Measurements from ENCODE around the gene APOM. TPM values are rescaled to one million over a fixed set of nuclear protein-coding genes. Genes with fewer than 3 reads are reported as not detected.
A peak's percentile ranks its signal among the peaks of the same experiment; 100 is the strongest.

The APOM gene
- total and polyA plus RNA-seq, 11 donors, result 0.54 to 6.6 (median 1.8) TPM

DNA sequence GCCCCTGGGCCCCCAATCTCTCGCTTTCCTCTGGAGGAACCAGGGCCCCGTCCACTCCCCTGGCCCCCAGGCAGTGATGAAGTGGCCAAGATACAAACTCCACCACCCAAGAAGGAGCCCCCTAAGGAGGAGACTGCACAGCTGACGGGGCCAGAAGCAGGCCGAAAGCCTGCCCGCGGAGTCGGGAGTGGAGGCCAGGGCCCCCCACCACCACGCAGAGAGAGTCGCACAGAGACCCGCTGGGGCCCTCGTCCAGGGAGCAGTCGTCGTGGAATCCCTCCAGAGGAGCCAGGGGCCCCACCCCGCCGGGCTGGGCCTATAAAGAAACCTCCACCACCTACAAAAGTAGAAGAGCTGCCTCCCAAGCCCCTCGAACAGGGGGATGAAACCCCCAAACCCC lies 24.5 kb upstream of the APOM start:
- peak in 2 of 4 donors; percentile 7 to 11 for ATAC-seq
- 81 to 89% (median 86%) methylated on average over 15 to 16 of the region's 16 CpGs for WGBS, 4 donors
- no peak for TF ChIP-seq POLR2A (IDR thresholded peaks at IDR 0.05)

DNA sequence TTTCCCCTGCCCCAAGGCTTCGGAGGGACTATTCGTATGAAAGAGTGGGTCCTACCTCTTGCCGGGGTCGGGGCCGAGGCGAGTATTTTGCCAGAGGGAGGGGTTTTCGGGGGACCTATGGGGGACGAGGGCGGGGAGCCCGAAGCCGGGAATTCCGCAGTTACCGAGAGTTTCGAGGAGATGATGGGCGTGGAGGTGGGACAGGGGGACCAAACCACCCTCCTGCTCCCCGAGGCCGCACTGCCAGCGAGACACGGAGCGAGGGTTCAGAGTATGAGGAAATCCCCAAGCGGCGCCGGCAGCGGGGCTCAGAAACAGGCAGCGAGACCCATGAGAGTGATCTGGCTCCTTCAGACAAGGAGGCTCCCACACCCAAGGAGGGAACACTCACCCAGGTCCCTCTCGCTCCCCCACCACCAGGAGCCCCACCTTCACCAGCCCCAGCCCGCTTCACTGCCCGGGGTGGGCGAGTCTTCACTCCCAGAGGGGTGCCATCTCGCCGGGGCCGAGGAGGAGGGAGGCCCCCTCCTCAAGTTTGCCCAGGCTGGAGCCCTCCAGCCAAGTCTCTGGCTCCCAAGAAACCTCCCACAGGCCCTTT lies 23.9 kb upstream of the APOM start:
- 88 to 91% (median 90%) methylated on average over 27 to 32 of the region's 32 CpGs for WGBS, 4 donors
- no peak overlapping the region for H3K27ac ChIP-seq
- intact Hi-C loops (cut with DNase I), result no loop called here
- ATAC-seq, result peak in 3 of 4 donors; percentile 10 to 20 (median 18)
- peaks cover 0 to 4% (median 0%) of the 10 kb centered on the region in 12 donors for H3K4me1 ChIP-seq
- DNase-seq, result no peak
- peaks cover 5 to 100% (median 100%) of the 10 kb centered on the region in 9 donors for H3K36me3 ChIP-seq
- H3K27me3 ChIP-seq, result no peaks in the 10 kb centered on the region
- no peaks in the 10 kb centered on the region for H3K9me3 ChIP-seq
- no peak for TF ChIP-seq POLR2A (IDR thresholded peaks at IDR 0.05)
- TF ChIP-seq, protein P1, sequence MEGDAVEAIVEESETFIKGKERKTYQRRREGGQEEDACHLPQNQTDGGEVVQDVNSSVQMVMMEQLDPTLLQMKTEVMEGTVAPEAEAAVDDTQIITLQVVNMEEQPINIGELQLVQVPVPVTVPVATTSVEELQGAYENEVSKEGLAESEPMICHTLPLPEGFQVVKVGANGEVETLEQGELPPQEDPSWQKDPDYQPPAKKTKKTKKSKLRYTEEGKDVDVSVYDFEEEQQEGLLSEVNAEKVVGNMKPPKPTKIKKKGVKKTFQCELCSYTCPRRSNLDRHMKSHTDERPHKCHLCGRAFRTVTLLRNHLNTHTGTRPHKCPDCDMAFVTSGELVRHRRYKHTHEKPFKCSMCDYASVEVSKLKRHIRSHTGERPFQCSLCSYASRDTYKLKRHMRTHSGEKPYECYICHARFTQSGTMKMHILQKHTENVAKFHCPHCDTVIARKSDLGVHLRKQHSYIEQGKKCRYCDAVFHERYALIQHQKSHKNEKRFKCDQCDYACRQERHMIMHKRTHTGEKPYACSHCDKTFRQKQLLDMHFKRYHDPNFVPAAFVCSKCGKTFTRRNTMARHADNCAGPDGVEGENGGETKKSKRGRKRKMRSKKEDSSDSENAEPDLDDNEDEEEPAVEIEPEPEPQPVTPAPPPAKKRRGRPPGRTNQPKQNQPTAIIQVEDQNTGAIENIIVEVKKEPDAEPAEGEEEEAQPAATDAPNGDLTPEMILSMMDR (IDR thresholded peaks at IDR 0.05), result no peak
- no peak overlapping the region for H3K4me3 ChIP-seq

More for the DNA sequence above, 24.5 kb upstream of the APOM start:
- intact Hi-C loops (cut with DNase I), result no loop called here
- Histone ChIP-seq H3K4me3 (no peak overlapping the region), H3K27me3 (no peaks in the 10 kb centered on the region), H3K9me3 (no peaks in the 10 kb centered on the region), H3K36me3 (peaks cover 7 to 100% (median 100%) of the 10 kb centered on the region in 9 donors), H3K4me1 (peaks cover 0 to 4% (median 0%) of the 10 kb centered on the region in 12 donors), H3K27ac (no peak overlapping the region)
- no peak for DNase-seq

DNA sequence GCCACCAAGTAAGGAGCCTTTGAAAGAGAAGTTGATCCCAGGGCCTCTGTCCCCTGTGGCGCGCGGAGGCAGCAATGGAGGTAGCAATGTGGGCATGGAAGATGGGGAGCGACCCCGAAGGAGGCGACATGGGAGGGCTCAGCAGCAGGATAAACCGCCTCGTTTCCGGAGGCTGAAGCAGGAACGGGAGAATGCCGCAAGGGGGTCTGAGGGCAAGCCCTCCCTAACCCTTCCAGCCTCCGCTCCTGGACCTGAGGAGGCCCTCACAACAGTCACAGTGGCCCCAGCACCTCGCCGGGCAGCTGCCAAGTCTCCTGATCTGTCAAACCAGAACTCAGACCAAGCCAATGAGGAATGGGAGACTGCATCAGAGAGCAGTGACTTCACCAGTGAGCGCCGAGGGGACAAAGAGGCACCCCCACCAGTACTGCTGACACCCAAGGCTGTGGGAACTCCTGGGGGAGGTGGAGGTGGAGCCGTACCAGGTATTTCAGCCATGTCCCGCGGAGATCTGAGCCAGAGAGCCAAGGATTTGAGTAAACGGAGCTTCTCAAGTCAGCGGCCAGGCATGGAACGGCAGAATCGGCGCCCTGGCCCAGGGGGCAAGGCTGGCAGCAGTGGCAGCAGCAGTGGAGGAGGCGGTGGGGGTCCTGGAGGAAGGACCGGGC lies 23.3 kb upstream of the APOM start:
- Histone ChIP-seq H3K27me3 (no peaks in the 10 kb centered on the region), H3K4me3 (no peak overlapping the region), H3K9me3 (no peaks in the 10 kb centered on the region), H3K4me1 (peaks cover 0 to 4% (median 0%) of the 10 kb centered on the region in 12 donors), H3K36me3 (peaks cover 2 to 100% (median 100%) of the 10 kb centered on the region in 9 donors), H3K27ac (peak overlapping the region in 1 of 12 donors; percentile 11)
- 91 to 92% (median 91%) methylated on average over 26 of the region's 26 CpGs for WGBS, 4 donors
- intact Hi-C loops (cut with DNase I), result no loop called here
- DNase-seq (no peak), ATAC-seq (peak in 3 of 4 donors; percentile 2 to 3 (median 3))
- TF ChIP-seq, protein P1 (IDR thresholded peaks at IDR 0.05), result no peak
- no peak for TF ChIP-seq POLR2A (IDR thresholded peaks at IDR 0.05)

DNA sequence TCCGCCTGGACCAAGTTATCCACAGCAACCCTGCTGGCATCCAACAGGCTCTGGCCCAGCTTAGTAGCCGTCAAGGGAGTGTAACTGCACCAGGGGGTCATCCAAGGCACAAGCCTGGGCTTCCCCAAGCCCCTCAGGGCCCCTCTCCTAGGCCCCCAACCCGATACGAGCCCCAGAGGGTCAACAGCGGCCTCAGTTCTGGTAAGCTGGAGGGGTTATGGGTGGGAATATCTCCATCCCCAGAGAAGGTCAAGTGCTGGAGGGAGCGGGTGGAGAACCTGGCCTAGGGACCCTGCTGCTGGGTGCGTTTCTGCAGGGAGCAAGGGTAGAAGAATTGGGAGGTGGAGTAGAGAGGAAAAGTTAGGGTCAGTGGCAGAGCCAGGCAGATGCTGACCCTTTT lies 22.2 kb upstream of the APOM start:
- Histone ChIP-seq H3K4me1 (peaks cover 0 to 4% (median 0%) of the 10 kb centered on the region in 12 donors), H3K27ac (peak overlapping the region in 1 of 12 donors; percentile 17), H3K36me3 (peaks cover 2 to 100% (median 100%) of the 10 kb centered on the region in 9 donors), H3K27me3 (no peaks in the 10 kb centered on the region), H3K9me3 (no peaks in the 10 kb centered on the region), H3K4me3 (no peak overlapping the region)
- intact Hi-C loops (cut with DNase I), result no loop called here
- TF ChIP-seq, protein P1 (IDR thresholded peaks at IDR 0.05), result no peak
- no peak for TF ChIP-seq POLR2A (IDR thresholded peaks at IDR 0.05)
- 80 to 88% (median 84%) methylated on average over 7 of the region's 7 CpGs for WGBS, 4 donors
- DNase-seq (no peak), ATAC-seq (no peak)
